Retinal pigment epithelial cell (primary cell): Measurements from ENCODE around the gene TK2.

ENCODE experiments used
- DNase-seq: peaks from one replicate; pipeline ENCODE4 v3.0.0-alpha.2; 2010; ENCODE audit warnings: low read depth
- H3K4me3 ChIP-seq: 2 replicates; pipeline ENCODE4 v1.5.1; 2011; ENCODE audit warnings: mild to moderate bottlenecking, low read length, control low read depth, moderate library complexity
- CTCF ChIP-seq: conservative IDR thresholded peaks from 2 replicates; pipeline ENCODE4 v1.5.1; 2011; ENCODE audit warnings: low read depth, low read length, control low read depth, inconsistent platforms

TK2 gene

GRCh38 chr16:66580605-66581209 is 30.8 kb upstream of the TK2 start:
- peak; percentile 31 for TF ChIP-seq CTCF
- H3K4me3 ChIP-seq, result no peak overlapping the region
- DNase-seq, result peak; percentile 77

- H3K4me3 ChIP-seq, result peak within 1 kb of the TSS; percentile 21
- no peak for DNase-seq
- no peak for TF ChIP-seq CTCF
Measured at GRCh38 chr16:66578651-66579531, 29.0 kb upstream of the TK2 start, which contains the start of gene CMTM2. Gene CMTM2, plus strand, starts transcription at chr16:66579463. Its CDS starts 145 bp downstream, at chr16:66579608.

- no peak overlapping the region for H3K4me3 ChIP-seq
- DNase-seq, result no peak
- TF ChIP-seq CTCF, result no peak
Measured at GRCh38 chr16:66576296-66576695, 26.4 kb upstream of the TK2 start.

GRCh38 chr16:66575060-66575459 is 25.1 kb upstream of the TK2 start:
- H3K4me3 ChIP-seq, result no peak overlapping the region
- TF ChIP-seq CTCF, result no peak
- DNase-seq, result no peak

- no peak overlapping the region for H3K4me3 ChIP-seq
- DNase-seq, result no peak
- TF ChIP-seq CTCF, result no peak
Measured at GRCh38 chr16:66574531-66574930, 24.6 kb upstream of the TK2 start.

- no peak overlapping the region for H3K4me3 ChIP-seq
- DNase-seq, result no peak
- no peak for TF ChIP-seq CTCF
Measured at GRCh38 chr16:66574081-66574480, 24.2 kb upstream of the TK2 start.

GRCh38 chr16:66572356-66572755 is 22.4 kb upstream of the TK2 start:
- no peak overlapping the region for H3K4me3 ChIP-seq
- DNase-seq, result no peak
- TF ChIP-seq CTCF, result no peak
